HG03108 (cell line): ENCODE measurements around the gene HSD17B1.
"Not testable (repeated sequence)": the region's sequence is repeated elsewhere in the genome, so short reads cannot be mapped to it uniquely, and the experiment has no call there.

Experiments used
- ATAC-seq: cut with Tn5 transposase; IDR thresholded peaks from one replicate; pipeline ENCODE4 v1.9.1; 2021; ENCODE audit warnings: moderate library complexity; ENCODE audit not compliant: unreplicated experiment

Gene HSD17B1

GRCh38 chr17:42545755-42546505, 6.8 kb upstream of the HSD17B1 start:
- ATAC-seq = not testable (repeated sequence)

DNA sequence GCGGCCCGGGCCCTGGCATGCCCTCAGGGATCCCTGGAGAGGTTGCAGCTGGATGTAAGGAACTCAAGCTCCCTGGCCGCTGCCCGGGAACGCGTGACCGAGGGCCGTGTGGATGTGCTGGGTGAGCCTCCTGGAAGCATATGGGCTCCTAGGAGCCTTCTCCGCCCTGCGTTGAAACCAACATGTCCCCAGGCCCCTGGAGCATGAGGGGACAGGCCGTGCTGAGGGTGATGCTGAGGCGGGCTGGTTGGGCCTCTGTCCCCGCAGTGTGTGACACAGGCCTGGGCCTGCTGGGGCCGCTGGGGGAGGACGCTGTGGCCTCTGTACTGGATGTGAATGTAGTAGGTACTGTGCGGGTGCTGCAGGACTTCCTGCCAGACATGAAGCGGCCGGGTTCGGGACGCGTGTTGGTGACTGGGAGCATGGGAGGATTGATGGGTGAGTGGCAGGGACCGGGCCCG, 5.7 kb upstream of the HSD17B1 start:
- no peak for ATAC-seq

GRCh38 chr17:42547698-42548069, 5.0 kb upstream of the HSD17B1 start:
- no peak for ATAC-seq

DNA sequence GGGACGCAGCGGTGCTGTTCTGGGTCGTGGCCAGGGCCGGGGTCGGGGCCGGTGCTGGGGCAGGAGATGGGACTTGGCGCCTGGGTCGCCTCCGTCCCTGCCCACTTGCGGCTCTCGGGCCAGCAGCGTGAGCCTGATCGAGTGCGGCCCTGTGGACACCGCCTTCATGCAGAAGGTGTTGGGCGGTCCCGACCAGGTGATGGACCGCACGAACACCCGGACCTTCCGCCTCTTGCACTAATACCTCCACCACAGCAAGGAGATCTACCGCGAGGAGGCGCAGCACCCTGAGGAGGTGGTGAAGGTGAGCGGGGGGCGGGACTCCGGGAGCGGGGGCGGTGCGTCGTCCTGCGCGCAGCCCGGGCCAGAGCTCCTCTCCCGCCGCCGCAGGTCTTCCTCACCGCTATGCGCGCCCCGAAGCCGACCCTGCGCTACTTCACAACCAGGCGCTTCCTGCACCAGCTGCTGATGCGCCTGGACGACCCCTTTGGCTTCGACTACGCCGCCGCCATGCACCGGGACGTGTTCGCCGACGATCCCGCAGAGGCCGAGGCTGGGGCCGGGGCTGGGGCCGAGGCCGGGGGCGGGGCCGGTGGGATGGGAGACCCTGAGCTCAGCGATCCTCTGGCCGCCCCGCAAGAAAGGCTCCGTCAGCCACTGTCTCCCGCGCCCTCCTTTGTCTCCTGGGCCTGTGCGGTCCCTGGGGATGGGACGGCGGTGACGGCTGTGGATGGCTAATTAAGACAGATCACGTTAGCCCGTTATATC, 4.5 kb upstream of the HSD17B1 start:
- peak; percentile 59 for ATAC-seq

DNA sequence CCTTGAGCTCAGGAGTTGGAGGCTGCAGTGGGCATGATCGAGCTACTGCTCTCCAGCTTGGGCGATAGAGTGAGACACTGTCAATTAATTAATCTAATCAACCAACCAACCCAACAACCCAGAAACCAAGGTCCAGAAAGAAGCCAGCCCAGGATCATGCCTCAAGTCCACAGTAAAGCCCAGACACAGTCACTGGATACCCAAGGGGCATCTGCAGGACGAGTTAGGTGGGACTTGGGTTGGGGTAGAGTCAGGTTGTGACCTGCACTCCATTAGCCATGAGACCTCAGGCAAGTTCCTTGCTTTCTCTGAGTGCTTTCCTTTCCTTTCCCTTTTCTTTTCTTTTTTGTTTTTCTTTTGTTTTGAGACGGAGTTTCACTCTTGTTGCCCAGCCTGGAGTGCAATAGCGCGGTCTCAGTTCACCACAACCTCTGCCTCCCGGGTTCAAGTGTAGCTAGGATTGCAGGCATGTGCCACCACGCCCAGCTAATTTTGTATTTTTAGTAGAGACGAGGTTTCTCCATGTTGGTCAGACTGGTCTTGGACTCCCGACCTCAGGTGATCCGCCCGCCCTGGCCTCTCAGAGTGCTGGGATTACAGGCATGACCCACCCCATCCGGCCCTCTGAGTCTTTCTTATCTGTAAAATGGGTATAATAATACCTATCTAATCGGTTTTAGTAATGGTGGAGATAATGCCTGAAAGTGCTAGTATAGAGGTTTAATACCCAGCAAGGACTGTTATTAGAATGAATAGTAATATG, 3.5 kb upstream of the HSD17B1 start:
- no peak for ATAC-seq

- no peak for ATAC-seq
Observed at GRCh38 chr17:42553161-42553818, 567 bp downstream of the HSD17B1 start.

DNA sequence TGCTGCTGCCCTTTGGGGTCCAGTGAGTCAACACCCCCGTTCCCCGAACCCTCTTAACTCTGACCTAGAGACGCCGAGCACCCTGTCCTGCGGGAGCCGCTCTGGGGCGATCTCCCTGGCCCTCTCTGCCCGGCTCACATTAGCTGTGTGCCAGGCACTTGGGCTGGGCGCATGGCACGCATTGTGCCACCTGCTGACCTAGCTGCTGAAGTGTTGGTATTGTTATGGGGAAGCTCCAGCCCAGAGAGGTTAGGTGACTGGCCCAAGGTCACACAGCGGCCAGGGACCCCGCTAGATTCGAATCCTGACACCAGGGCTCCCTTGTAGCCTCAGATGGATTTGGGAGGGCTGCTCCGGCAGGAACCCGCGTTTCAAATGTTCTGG, 1.1 kb downstream of the HSD17B1 start:
- no peak for ATAC-seq

DNA sequence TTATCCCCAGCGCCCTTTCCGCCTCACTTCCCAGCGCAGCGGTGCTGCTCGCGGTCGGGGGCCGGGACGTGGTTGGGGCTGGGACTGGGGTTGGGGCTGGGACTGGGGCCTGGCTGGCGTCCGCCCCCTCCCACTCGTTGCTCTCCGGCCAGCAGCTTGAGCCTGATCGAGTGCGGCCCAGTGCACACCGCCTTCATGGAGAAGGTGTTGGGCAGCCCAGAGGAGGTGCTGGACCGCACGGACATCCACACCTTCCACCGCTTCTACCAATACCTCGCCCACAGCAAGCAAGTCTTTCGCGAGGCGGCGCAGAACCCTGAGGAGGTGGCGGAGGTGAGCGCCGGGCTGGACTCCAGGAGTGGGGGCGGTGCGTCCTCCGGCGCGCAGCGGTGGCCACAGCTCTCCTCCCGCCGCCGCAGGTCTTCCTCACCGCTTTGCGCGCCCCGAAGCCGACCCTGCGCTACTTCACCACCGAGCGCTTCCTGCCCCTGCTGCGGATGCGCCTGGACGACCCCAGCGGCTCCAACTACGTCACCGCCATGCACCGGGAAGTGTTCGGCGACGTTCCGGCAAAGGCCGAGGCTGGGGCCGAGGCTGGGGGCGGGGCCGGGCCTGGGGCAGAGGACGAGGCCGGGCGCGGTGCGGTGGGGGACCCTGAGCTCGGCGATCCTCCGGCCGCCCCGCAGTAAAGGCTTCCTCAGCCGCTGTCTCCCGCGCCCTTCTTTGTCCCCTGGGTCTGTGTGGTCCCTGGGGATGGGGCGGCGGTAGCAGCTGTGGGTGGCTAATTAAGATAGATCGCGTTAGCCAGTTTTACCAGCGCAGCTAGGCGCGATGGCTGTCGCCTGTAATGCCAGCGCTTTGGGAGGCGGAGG, 1.8 kb downstream of the HSD17B1 start:
- ATAC-seq = peak; percentile 77

GRCh38 chr17:42555122-42555622, 2.4 kb downstream of the HSD17B1 start:
- no peak for ATAC-seq

GRCh38 chr17:42555961-42556617, 3.4 kb downstream of the HSD17B1 start:
- not testable (repeated sequence) for ATAC-seq

DNA sequence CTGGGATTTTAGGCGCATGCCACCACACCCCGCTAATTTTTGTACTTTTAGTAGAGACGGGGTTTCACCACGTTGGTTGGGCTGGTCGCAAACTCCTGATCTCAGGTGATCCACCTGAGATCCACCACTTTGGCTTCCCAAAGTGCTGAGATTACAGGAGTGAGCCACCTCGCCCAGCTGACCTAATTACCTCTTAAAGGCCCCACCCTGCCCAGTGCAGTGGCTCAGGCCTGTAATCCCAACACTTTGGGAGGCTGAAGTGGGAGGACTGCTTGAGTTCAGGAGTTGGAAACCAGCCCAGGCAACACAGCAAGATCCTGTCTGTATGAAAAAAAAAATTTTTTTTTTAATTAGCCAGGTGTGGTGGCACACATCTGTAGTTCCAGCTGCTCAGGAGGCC, 6.4 kb downstream of the HSD17B1 start:
- no peak for ATAC-seq

- no peak for ATAC-seq
Observed at GRCh38 chr17:42560246-42560645, 7.5 kb downstream of the HSD17B1 start.

DNA sequence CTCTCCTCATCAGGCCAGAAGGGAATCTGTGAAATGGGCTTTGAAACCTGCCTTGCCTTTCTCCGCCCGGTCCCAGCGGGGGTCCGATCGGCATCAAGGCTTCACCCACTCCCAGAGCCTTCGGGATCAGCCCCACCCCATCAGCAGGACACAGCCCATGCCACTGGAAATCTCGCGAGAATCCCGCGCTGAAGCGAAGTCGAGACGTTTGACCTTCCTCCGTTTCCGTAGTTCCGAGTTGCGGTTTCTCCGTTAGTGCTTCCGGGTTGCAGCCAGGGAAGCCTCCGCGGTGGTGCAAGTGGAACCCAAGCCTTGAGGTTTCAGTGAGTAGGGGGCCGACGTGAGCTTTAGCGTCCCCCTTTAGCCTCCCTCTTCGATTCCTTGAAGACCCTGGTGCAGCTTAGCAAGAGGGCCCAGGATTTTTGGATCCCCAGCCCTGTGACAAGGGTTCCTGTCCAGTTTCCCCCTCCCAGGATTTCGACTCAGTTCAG, 9.2 kb downstream of the HSD17B1 start, which contains the start of gene COASY:
COASY (plus strand) TSS at position 252 of the 491 bp plus-strand sequence. CDS start 475 bp downstream, outside the sequence.
- ATAC-seq = peak; percentile 44

DNA sequence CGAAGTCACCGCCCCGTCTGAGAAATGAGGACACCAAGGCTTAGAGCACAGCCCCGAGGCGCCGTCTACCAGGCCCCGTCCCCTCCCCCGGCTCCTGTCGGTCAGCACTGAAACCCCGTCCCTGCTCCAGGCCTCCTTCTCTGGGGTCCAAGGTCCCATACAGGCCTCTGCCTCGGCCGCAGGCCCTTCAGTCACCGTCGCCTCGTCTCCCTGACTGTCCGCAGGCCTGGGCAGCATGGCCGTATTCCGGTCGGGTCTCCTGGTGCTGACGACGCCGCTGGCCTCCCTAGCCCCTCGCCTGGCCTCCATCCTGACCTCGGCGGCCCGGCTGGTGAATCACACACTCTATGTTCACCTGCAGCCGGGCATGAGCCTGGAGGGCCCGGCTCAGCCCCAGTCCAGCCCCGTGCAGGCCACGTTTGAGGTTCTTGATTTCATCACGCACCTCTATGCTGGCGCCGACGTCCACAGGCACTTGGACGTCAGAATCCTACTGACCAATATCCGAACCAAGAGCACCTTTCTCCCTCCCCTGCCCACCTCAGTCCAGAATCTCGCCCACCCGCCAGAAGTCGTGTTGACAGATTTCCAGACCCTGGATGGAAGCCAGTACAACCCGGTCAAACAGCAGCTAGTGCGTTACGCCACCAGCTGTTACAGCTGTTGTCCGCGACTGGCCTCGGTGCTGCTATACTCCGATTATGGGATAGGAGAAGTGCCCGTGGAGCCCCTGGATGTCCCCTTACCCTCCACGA, 9.8 kb downstream of the HSD17B1 start:
- ATAC-seq = no peak

- ATAC-seq = no peak
Observed at GRCh38 chr17:42563143-42563509, 10.4 kb downstream of the HSD17B1 start.

GRCh38 chr17:42563543-42563942, 10.8 kb downstream of the HSD17B1 start:
- ATAC-seq = no peak

GRCh38 chr17:42563950-42564349, 11.2 kb downstream of the HSD17B1 start:
- no peak for ATAC-seq

- no peak for ATAC-seq
Observed at GRCh38 chr17:42564815-42565522, 12.2 kb downstream of the HSD17B1 start.
